PC-9 (cell line): Measurements from ENCODE around the gene CSNK1E. TPM values are rescaled to one million over a fixed set of nuclear protein-coding genes. Genes with fewer than 3 reads are reported as not detected.

Source experiments
- BruUV-seq: library from RNA; stranded (reverse); fragments of 400-500 nt; replicated peaks from 2 replicates; lab custom pipeline; 2021; lab: Mats Ljungman, UMichigan
- CTCF ChIA-PET: fragments of 300-600 bp; sonication (Branson Sonifier 250); formaldehyde crosslinking; loops from one replicate; lab custom pipeline; 2022; ENCODE audit warnings: antibody characterized with exemption; lab: Charles Lee
- POLR2A ChIA-PET: fragments of 300-600 bp; sonication (Branson Sonifier 250); formaldehyde crosslinking; loops from one replicate; lab custom pipeline; 2022; ENCODE audit warnings: antibody characterized with exemption; ENCODE audit not compliant: unreplicated experiment; lab: Charles Lee
- DNase-seq, 2 experiments: peaks; one replicate each; pipeline versions ENCODE4 v3.0.0 to v3.0.0-alpha.2; 2015 to 2022; ENCODE audit warnings: mixed read lengths in 1 of 2
- H2AFZ ChIP-seq: fragments of 200-600 bp; sonication (generic); 2 replicates; pipeline ENCODE4 v1.8.1; 2017; ENCODE audit warnings: antibody characterized with exemption
- H3F3A ChIP-seq: fragments of 200-600 bp; sonication (generic); 2 replicates; pipeline ENCODE4 v1.8.1; 2017; ENCODE audit warnings: antibody characterized with exemption, mild to moderate bottlenecking, low read depth; ENCODE audit not compliant: insufficient read depth
- H3K27ac ChIP-seq: fragments of 200-600 bp; sonication (generic); 2 replicates; pipeline ENCODE4 v1.6.1; 2016; ENCODE audit warnings: mixed run types
- H3K27me3 ChIP-seq: fragments of 200-600 bp; sonication (generic); 2 replicates; pipeline ENCODE4 v1.6.1; 2016; ENCODE audit warnings: low read depth, mixed run types; ENCODE audit not compliant: insufficient read depth
- H3K36me3 ChIP-seq: fragments of 200-600 bp; sonication (generic); 2 replicates; pipeline ENCODE4 v1.6.1; 2016; ENCODE audit warnings: low read depth, mixed run types
- H3K4me1 ChIP-seq: fragments of 200-600 bp; sonication (generic); replicated peaks from 2 replicates; pipeline ENCODE4 v1.6.1; 2016; ENCODE audit warnings: mixed run types; ENCODE audit not compliant: insufficient read depth
- H3K4me2 ChIP-seq: fragments of 200-600 bp; sonication (generic); 2 replicates; pipeline ENCODE4 v1.6.1; 2017; ENCODE audit warnings: mixed run types
- H3K4me3 ChIP-seq: fragments of 200-600 bp; sonication (generic); 2 replicates; pipeline ENCODE4 v1.6.1; 2016; ENCODE audit warnings: mixed run types
- H3K79me2 ChIP-seq: fragments of 200-600 bp; sonication (generic); 2 replicates; pipeline ENCODE4 v1.6.1; 2017; ENCODE audit warnings: low read depth, mixed run types
- H3K9me2 ChIP-seq: fragments of 200-600 bp; sonication (generic); 2 replicates; pipeline ENCODE4 v1.8.1; 2017; ENCODE audit warnings: mild to moderate bottlenecking; ENCODE audit not compliant: insufficient read depth
- H3K9me3 ChIP-seq: fragments of 200-600 bp; sonication (generic); 2 replicates; pipeline ENCODE4 v1.8.1; 2016; ENCODE audit warnings: low read depth; ENCODE audit not compliant: insufficient read depth
- H4K20me1 ChIP-seq: fragments of 200-600 bp; sonication (generic); 2 replicates; pipeline ENCODE4 v1.8.1; 2017; ENCODE audit not compliant: insufficient read depth
- EZH2 ChIP-seq: fragments of 200-600 bp; sonication (generic); IDR thresholded peaks from 2 replicates; pipeline ENCODE4 v1.8.0; 2017; ENCODE audit warnings: antibody characterized with exemption, low read depth
- intact Hi-C: fragments of 100-400 bp; cut with micrococcal nuclease; formaldehyde crosslinking; loops from one replicate; pipeline ENCODE4 v1.10.0; 2022; ENCODE audit not compliant: unreplicated experiment
- total RNA-seq: library from RNA; stranded (reverse); gene quantifications from 2 replicates; pipeline ENCODE4 v1.2.3, GENCODE V29; 2021
- TF ChIP-seq, protein P1 (sequence below): fragments of 200-600 bp; sonication (generic); conservative IDR thresholded peaks from 2 replicates; pipeline ENCODE4 v1.6.1; 2017; ENCODE audit warnings: mixed run types, antibody characterized with exemption, mild to moderate bottlenecking, moderate library complexity

The CSNK1E gene
- total RNA-seq, 1 experiment from 2014 or later: 348 TPM

DNA sequence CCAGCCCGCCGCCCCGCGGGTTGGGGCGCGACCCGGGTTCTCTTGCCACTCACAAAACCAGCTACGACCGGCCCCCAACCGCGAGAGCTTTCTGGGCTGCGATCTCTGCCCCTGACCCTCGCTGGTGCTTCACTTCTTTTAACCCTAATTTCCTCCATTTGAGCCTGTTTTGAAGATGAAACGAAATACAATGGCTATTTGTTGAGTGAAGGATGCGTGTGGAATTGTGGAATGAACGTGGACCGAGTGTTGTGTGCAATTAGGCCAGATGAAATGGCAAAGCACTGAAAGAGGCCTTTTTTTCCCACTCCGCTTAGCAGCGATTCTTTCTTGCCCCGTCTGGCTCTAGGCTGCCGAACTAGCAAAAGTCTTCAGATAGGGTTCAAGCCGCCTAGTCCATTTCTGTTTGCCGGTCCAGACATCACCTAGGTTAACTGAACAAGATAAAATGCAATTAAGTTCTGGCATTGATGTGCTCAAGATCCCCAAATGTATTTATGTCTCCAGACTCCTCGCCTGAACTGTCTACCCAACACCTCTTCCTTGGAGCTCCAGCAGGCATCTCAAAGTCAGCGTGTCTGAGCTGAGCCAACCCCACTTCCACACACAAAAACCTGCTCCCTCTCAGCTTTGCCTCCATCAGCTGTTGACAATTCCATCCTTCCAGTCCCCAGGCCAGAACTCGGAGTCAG, 44.0 kb downstream of the CSNK1E start:
- Histone ChIP-seq H3K79me2 (peaks cover 47% of the 10 kb centered on the region), H3K27ac (peak overlapping the region; percentile 47), H3K9me3 (no peaks in the 10 kb centered on the region), H3K36me3 (peaks cover 21% of the 10 kb centered on the region), H3K9me2 (no peaks in the 10 kb centered on the region), H4K20me1 (peaks cover 37% of the 10 kb centered on the region), H2AFZ (peak overlapping the region; percentile 94), H3K4me1 (peaks cover 46% of the 10 kb centered on the region), H3K27me3 (no peaks in the 10 kb centered on the region), H3K4me2 (peak overlapping the region; percentile 90), H3F3A (peaks cover 23% of the 10 kb centered on the region), H3K4me3 (peak overlapping the region; percentile 90)
- TF ChIP-seq EZH2: no peak
- TF ChIP-seq, protein P1, sequence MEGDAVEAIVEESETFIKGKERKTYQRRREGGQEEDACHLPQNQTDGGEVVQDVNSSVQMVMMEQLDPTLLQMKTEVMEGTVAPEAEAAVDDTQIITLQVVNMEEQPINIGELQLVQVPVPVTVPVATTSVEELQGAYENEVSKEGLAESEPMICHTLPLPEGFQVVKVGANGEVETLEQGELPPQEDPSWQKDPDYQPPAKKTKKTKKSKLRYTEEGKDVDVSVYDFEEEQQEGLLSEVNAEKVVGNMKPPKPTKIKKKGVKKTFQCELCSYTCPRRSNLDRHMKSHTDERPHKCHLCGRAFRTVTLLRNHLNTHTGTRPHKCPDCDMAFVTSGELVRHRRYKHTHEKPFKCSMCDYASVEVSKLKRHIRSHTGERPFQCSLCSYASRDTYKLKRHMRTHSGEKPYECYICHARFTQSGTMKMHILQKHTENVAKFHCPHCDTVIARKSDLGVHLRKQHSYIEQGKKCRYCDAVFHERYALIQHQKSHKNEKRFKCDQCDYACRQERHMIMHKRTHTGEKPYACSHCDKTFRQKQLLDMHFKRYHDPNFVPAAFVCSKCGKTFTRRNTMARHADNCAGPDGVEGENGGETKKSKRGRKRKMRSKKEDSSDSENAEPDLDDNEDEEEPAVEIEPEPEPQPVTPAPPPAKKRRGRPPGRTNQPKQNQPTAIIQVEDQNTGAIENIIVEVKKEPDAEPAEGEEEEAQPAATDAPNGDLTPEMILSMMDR: no peak
- no peak for DNase-seq
- intact Hi-C loops: loop anchor here (2.0 kb wide), 2 partner anchors 32 to 70 kb away; no protein-coding TSS in a partner anchor
- TSS peak; percentile 22 for BruUV-seq
- CTCF ChIA-PET: no interaction called here
- POLR2A ChIA-PET: interaction anchor here (0.6 to 0.7 kb wide), 2 partner anchors 17 to 135 kb away, joined by 6 to 25 read pairs; no protein-coding TSS in a partner anchor

DNA sequence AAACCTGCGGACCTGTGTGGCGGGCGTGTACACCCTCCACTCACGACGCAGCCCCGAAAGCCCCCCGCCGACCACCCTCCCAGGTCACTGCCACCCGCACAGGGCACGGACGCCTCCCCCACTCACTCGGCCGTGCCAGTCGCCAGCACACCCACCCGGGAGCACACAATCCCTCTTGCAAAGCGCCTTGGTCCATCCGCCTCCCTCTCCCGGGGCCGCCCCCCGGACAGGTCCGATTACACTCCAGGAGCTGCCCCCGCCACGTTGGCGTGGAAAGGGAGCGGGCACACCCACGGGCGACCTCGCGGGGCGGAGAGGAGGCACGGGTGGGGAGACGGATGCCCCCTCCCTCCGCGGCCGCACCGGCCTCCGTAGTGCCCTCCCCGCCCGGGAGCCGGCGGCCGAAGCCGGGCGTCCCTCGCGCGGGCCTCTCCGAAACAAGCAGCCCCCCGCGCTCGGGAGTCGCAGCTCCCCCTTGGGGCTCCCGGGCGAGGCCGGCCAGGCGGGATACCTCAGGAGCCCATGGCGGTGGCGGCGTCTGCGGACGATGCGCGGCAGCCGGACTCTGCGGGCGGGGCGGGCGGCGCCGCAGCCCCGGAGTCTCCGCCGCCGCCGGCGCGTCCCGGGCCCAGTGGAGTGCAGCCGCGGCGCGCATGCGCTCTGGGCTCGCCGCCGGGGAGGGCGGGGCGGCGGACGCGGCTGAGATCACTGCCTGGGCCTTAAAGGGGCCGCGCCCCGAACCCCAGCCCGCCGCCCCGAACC, 44.7 kb downstream of the CSNK1E start, which contains the start of gene TMEM184B:
TSS of gene TMEM184B (minus strand) at position 638 of the 762 bp plus-strand sequence. CDS start 25,049 bp downstream, outside the sequence.
- H3K4me3 ChIP-seq: peak within 1 kb of the TSS; percentile 90
- peaks cover 22% of the 10 kb centered on the region for H3F3A ChIP-seq
- H3K27ac ChIP-seq: peak within 1 kb of the TSS; percentile 62
- ChIA-PET POLR2A (no interaction called here), CTCF (interaction anchor here (0.6 kb wide), 1 partner anchor 422 kb away, joined by 4 read pairs; no protein-coding TSS in a partner anchor)
- H3K4me1 ChIP-seq: peaks cover 41% of the 10 kb centered on the region
- no peaks in the 10 kb centered on the region for H3K9me3 ChIP-seq
- no TSS peak for BruUV-seq
- H2AFZ ChIP-seq: peak within 1 kb of the TSS; percentile 94
- peaks cover 54% of the 10 kb centered on the region for H3K79me2 ChIP-seq
- intact Hi-C loops: loop anchor here (2.0 kb wide), 2 partner anchors 32 to 70 kb away; no protein-coding TSS in a partner anchor
- H3K27me3 ChIP-seq: no peaks in the 10 kb centered on the region
- H3K4me2 ChIP-seq: peak within 1 kb of the TSS; percentile 90
- no peaks in the 10 kb centered on the region for H3K9me2 ChIP-seq
- DNase-seq: peak in 1 of 2 experiments; percentile 86
- TF ChIP-seq, protein P1: no peak
- TF ChIP-seq EZH2: no peak
- peaks cover 44% of the 10 kb centered on the region for H4K20me1 ChIP-seq
- peaks cover 21% of the 10 kb centered on the region for H3K36me3 ChIP-seq

DNA sequence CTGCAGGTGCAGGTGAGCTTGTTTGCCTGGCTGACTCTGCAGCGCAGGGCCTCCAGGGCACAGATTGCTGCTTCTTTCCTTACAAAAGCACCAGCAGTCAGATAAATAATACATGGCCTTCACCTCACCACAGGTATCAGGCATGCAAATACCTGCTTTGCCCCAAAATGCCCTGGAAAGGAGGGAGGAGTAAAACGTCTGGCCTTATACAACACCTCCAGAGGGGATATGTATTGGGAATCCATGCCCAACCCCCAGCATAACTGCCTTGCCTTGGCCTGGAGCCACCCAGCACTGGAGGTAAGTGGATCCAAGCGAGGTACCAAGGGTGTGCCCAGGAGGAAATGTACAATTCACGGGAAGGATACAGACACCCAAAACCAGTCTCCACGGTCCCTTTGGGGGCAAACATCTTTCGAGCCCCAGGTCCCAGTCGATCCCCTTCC, 45.3 kb downstream of the CSNK1E start:
- Histone ChIP-seq H2AFZ (peak overlapping the region; percentile 19), H3K9me2 (no peaks in the 10 kb centered on the region), H3F3A (peaks cover 16% of the 10 kb centered on the region), H4K20me1 (peaks cover 50% of the 10 kb centered on the region), H3K27ac (peak overlapping the region; percentile 62), H3K4me1 (peaks cover 38% of the 10 kb centered on the region), H3K9me3 (no peaks in the 10 kb centered on the region), H3K27me3 (no peaks in the 10 kb centered on the region), H3K4me2 (peak overlapping the region; percentile 90), H3K79me2 (peaks cover 60% of the 10 kb centered on the region), H3K36me3 (peaks cover 21% of the 10 kb centered on the region), H3K4me3 (peak overlapping the region; percentile 90)
- ChIA-PET POLR2A (interaction anchor here (0.5 to 1.2 kb wide), 3 partner anchors 33 to 345 kb away, joined by 3 to 5 read pairs (median 4); no protein-coding TSS in a partner anchor), CTCF (interaction anchor here (0.6 kb wide), 1 partner anchor 423 kb away, joined by 4 read pairs; no protein-coding TSS in a partner anchor)
- TF ChIP-seq EZH2: no peak
- TF ChIP-seq, protein P1: no peak
- BruUV-seq: no TSS peak
- intact Hi-C loops: loop anchor here (2.0 kb wide), 2 partner anchors 31 to 69 kb away; no protein-coding TSS in a partner anchor
- DNase-seq: peak; percentile 59 to 68
